K562 (cell line): ENCODE data around the gene ID4. TPM values are rescaled to one million over a fixed set of nuclear protein-coding genes. Genes with fewer than 3 reads are reported as not detected.

Experiments used
- ATAC-seq: fragments of 200-7000 bp; cut with Tn5 transposase; 3 replicates; pipeline ENCODE4 v1.9.1; 2020; ENCODE audit warnings: moderate library complexity
- BruUV-seq: library from RNA; stranded (reverse); fragments of 400-500 nt; replicated peaks from 2 replicates; lab custom pipeline; 2021; lab: Mats Ljungman, UMichigan
- CTCF ChIA-PET: fragments of 300-600 bp; formaldehyde crosslinking; extraction: SDS; loops from one replicate; lab custom pipeline; 2021; ENCODE audit warnings: low intra/inter-chr PET ratio; lab: Yijun Ruan, JAX
- POLR2A ChIA-PET: fragments of 300-600, 350-650 bp; sonication (Branson Sonifier 250); formaldehyde crosslinking; extraction: SDS; loops from one replicate; lab custom pipeline; 2021; ENCODE audit warnings: antibody characterized with exemption, inconsistent platforms; lab: Yijun Ruan, JAX
- DNase-seq, 4 experiments: peaks; one replicate each; pipeline versions ENCODE4 v3.0.0 to v3.0.0-alpha.2; 2011 to 2018; ENCODE audit warnings: low spot score in 3 of 4, mixed read lengths in 3 of 4; ENCODE audit errors: extremely low read depth in 1 of 4
- FAIRE-seq: peaks from 2 replicates; lab custom pipeline; 2011; peaks lifted over from hg19 to GRCh38; lab: Jason Lieb, UNC
- H2AFZ ChIP-seq: 2 replicates; pipeline ENCODE4 v1.6.0; 2011; ENCODE audit warnings: low read depth, low read length, control low read depth, inconsistent platforms
- H3K27ac ChIP-seq: fragments of 200-600 bp; 3 replicates; pipeline ENCODE4 v1.8.0; 2011; ENCODE audit warnings: low read depth, mild to moderate bottlenecking, control low read depth, inconsistent platforms, low read length, moderate library complexity, mixed read lengths; ENCODE audit errors: extremely low read depth
- H3K27me3 ChIP-seq, 2 experiments: fragments of 300-600 bp in 1 of 2; 2 replicates in 1 of 2; 3 replicates in 1 of 2; pipeline versions ENCODE4 v1.6.0 to v1.8.0; 2011; ENCODE audit warnings: inconsistent platforms in 2 of 2, low read length in 2 of 2, mild to moderate bottlenecking in 1 of 2, mixed read lengths in 1 of 2, moderate library complexity in 1 of 2; ENCODE audit not compliant: control insufficient read depth in 2 of 2, insufficient read depth in 2 of 2
- H3K36me3 ChIP-seq: fragments of 300-600 bp; 3 replicates; pipeline ENCODE4 v1.8.0; 2011; ENCODE audit warnings: mild to moderate bottlenecking, low read length, inconsistent platforms; ENCODE audit not compliant: control insufficient read depth, insufficient read depth
- H3K4me1 ChIP-seq, 2 experiments: fragments of 200-600 bp in 1 of 2; replicated peaks in 1 of 2; 2 replicates in 1 of 2; 3 replicates in 1 of 2; pipeline versions ENCODE4 v1.5.1 to v1.8.0; 2011; ENCODE audit warnings: inconsistent platforms in 2 of 2, low read length in 2 of 2, mild to moderate bottlenecking in 1 of 2, mixed read lengths in 1 of 2, moderate library complexity in 1 of 2; ENCODE audit not compliant: control insufficient read depth in 2 of 2, insufficient read depth in 2 of 2
- H3K4me2 ChIP-seq: 2 replicates; pipeline ENCODE4 v1.6.1; 2011; ENCODE audit warnings: low read length, control low read depth, inconsistent platforms, mixed read lengths; ENCODE audit not compliant: insufficient read depth
- H3K4me3 ChIP-seq: fragments of 200-600 bp; sonication (generic), shearing (Covaris generic); 2 replicates; pipeline ENCODE4 v1.5.1; 2016; ENCODE audit warnings: control low read depth, inconsistent platforms
- H3K79me2 ChIP-seq: fragments of 200-600 bp; 3 replicates; pipeline ENCODE4 v1.8.0; 2011; ENCODE audit warnings: low read length, inconsistent platforms; ENCODE audit not compliant: control insufficient read depth, insufficient read depth
- H3K9ac ChIP-seq, 2 experiments: 2 replicates each; pipeline versions ENCODE4 v1.6.0 to v1.6.1; 2011; ENCODE audit warnings: low read depth in 2 of 2, low read length in 2 of 2, control low read depth in 1 of 2, inconsistent platforms in 1 of 2, mild to moderate bottlenecking in 1 of 2, mixed read lengths in 1 of 2; ENCODE audit not compliant: insufficient read depth in 1 of 2
- H3K9me1 ChIP-seq: one replicate; pipeline ENCODE4 v1.6.0; 2011; ENCODE audit warnings: inconsistent platforms, mild to moderate bottlenecking, low read length, moderate library complexity; ENCODE audit not compliant: control insufficient read depth, insufficient read depth
- H3K9me3 ChIP-seq: replicated peaks from 2 replicates; pipeline ENCODE4 v1.5.1; 2011; ENCODE audit warnings: low read depth, low read length, inconsistent platforms; ENCODE audit not compliant: control insufficient read depth, insufficient read depth
- H4K20me1 ChIP-seq: replicated peaks from 2 replicates; pipeline ENCODE4 v1.6.1; 2011; ENCODE audit warnings: low read length, inconsistent platforms, mixed read lengths; ENCODE audit not compliant: control insufficient read depth, insufficient read depth
- CGGBP1 ChIP-seq: fragments of 250-450 bp; sonication (Bioruptor Pico); IDR thresholded peaks from 2 replicates; pipeline ENCODE4 v1.9.0; 2021; ENCODE audit warnings: mild to moderate bottlenecking
- E2F4 ChIP-seq: sonication (generic); formaldehyde crosslinking; IDR thresholded peaks from 2 replicates; pipeline ENCODE4 v1.8.0; 2022; ENCODE audit warnings: mild to moderate bottlenecking, low read depth, missing genetic modification reagents
- GTF2B ChIP-seq: IDR thresholded peaks from 2 replicates; pipeline ENCODE4 v1.6.1; 2011; ENCODE audit not compliant: insufficient read length; ENCODE audit errors: extremely low read depth
- KAT2B ChIP-seq: IDR thresholded peaks from one replicate; pipeline ENCODE4 v1.6.1; 2012; ENCODE audit warnings: low read depth, mild to moderate bottlenecking, control low read depth, inconsistent platforms, low read length, moderate library complexity
- PCBP2 ChIP-seq: fragments of 200-400 bp; formaldehyde crosslinking; IDR thresholded peaks from 2 replicates; pipeline ENCODE4 v1.6.1; 2018; ENCODE audit warnings: low read length, low read depth, mild to moderate bottlenecking, moderate library complexity; ENCODE audit not compliant: poor library complexity, severe bottlenecking
- ZBTB1 ChIP-seq: sonication (generic); formaldehyde crosslinking; IDR thresholded peaks from 2 replicates; pipeline ENCODE4 v1.8.1; 2023; ENCODE audit warnings: missing genetic modification reagents, low read depth, mild to moderate bottlenecking, borderline replicate concordance
- ZBTB26 ChIP-seq: fragments of 450-650 bp; formaldehyde crosslinking; IDR thresholded peaks from 2 replicates; pipeline ENCODE4 v1.4.0; 2022; ENCODE audit warnings: missing genetic modification characterization
- ZNF239 ChIP-seq: fragments of 250-450 bp; sonication (Bioruptor Pico); IDR thresholded peaks from 2 replicates; pipeline ENCODE4 v1.4.0; 2020; ENCODE audit warnings: mild to moderate bottlenecking
- ZNF318 ChIP-seq, 2 experiments: fragments of 450-650 bp; IDR thresholded peaks; 2 replicates each; pipeline ENCODE4 v1.6.1; 2016; ENCODE audit warnings: mild to moderate bottlenecking in 2 of 2, borderline replicate concordance in 1 of 2, low read depth in 1 of 2, moderate library complexity in 1 of 2
- ZNF41 ChIP-seq: fragments of 250-450 bp; sonication (Bioruptor Pico); conservative IDR thresholded peaks from 2 replicates; pipeline ENCODE4 v1.4.0; 2020; ENCODE audit warnings: mild to moderate bottlenecking
- ZNF699 ChIP-seq: fragments of 250-450 bp; sonication (Bioruptor Pico); IDR thresholded peaks from 2 replicates; pipeline ENCODE4 v1.8.0; 2021; ENCODE audit warnings: mild to moderate bottlenecking, moderate library complexity; ENCODE audit not compliant: insufficient replicate concordance
- in situ Hi-C: fragments of 300-500 bp; cut with MboI; formaldehyde crosslinking; loops from 4 replicates; pipeline ENCODE4 v1.15.0; 2018; ENCODE audit warnings: inconsistent platforms, mixed read lengths
- intact Hi-C: fragments of 100-400 bp; cut with micrococcal nuclease; formaldehyde crosslinking; loops from 2 replicates; pipeline ENCODE4 v1.14.2; 2022
- polyA plus RNA-seq, 8 experiments: library from polyadenylated mRNA; depleted of rRNA in 4 of 8; stranded (reverse) in 5 of 8; unstranded in 3 of 8; fragments of >200 nt; fragmentation: Nextera tagmentation in 2 of 8; fragmentation: Illumina TruSeq in 1 of 8; extraction: Ambion mirVana in 2 of 8; extraction: Trizol in 1 of 8; gene quantifications; 2 replicates each; pipeline versions ENCODE4 v1.2.1 to v1.2.3, GENCODE V29; 2011 to 2014; ENCODE audit warnings: inconsistent platforms in 1 of 8, missing spikeins in 1 of 8
- total RNA-seq, 7 experiments: library from RNA; depleted of rRNA in 6 of 7; stranded (reverse); fragments of >200 nt in 6 of 7; fragmentation: Illumina TruSeq in 2 of 7; extraction: Trizol in 2 of 7; gene quantifications; 2 replicates each; pipeline versions ENCODE4 v1.2.1 to v1.2.3, GENCODE V29; 2011 to 2021; ENCODE audit warnings: low replicate concordance in 1 of 7

The ID4 gene
- total and polyA plus RNA-seq, 9 of the 15 experiments (the other 6 are each of a cell fraction or from before 2014, with no cell fraction given), result not detected

GRCh38 chr6:19795211-19795610 lies 42.0 kb upstream of the ID4 start:
- Histone ChIP-seq H3K27me3 (no peaks in the 10 kb centered on the region), H3K9me3 (no peaks in the 10 kb centered on the region), H3K9me1 (no peaks in the 10 kb centered on the region), H3K9ac (no peak overlapping the region), H4K20me1 (no peaks in the 10 kb centered on the region), H3K79me2 (no peaks in the 10 kb centered on the region), H3K4me1 (no peaks in the 10 kb centered on the region), H2AFZ (no peak overlapping the region), H3K36me3 (no peaks in the 10 kb centered on the region), H3K4me3 (no peak overlapping the region), H3K4me2 (no peak overlapping the region), H3K27ac (no peak overlapping the region)
- intact Hi-C loops, result no loop called here
- ChIA-PET POLR2A (no interaction called here), CTCF (no interaction called here)
- DNase-seq (no peak), FAIRE-seq (no peak), ATAC-seq (no peak)
- in situ Hi-C loops, result no loop called here
- no TSS peak for BruUV-seq
- no peak for TF ChIP-seq GTF2B
- no peak for TF ChIP-seq ZNF41 (CRISPR knock-in tag)
- no peak for TF ChIP-seq PCBP2
- TF ChIP-seq ZBTB26 (CRISPR knock-in tag), result no peak
- TF ChIP-seq CGGBP1 (CRISPR knock-in tag), result no peak
- TF ChIP-seq KAT2B, result no peak
- no peak for TF ChIP-seq ZNF699
- TF ChIP-seq ZBTB1 (CRISPR knock-in tag), result no peak
- TF ChIP-seq E2F4 (CRISPR knock-in tag), result no peak
- no peak for TF ChIP-seq ZNF239 (CRISPR knock-in tag)
- no peak for TF ChIP-seq ZNF318 (IDR thresholded peaks at IDR 0.05; ENCODE audit: borderline replicate concordance in 1 of 2, low read depth in 1 of 2)
